HUES64 (cell line): Measurements from ENCODE around the gene CACNG1.

Source experiments
- H3K27ac ChIP-seq: 2 replicates; pipeline ENCODE4 v1.7.0; 2013; ENCODE audit warnings: low read depth, low read length, inconsistent platforms
- H3K27me3 ChIP-seq: 2 replicates; pipeline ENCODE4 v1.6.1; 2013; ENCODE audit warnings: mild to moderate bottlenecking, low read length; ENCODE audit not compliant: insufficient read depth
- H3K36me3 ChIP-seq: 2 replicates; pipeline ENCODE4 v1.6.1; 2013; ENCODE audit warnings: mild to moderate bottlenecking, low read length; ENCODE audit not compliant: insufficient read depth
- H3K4me1 ChIP-seq: 2 replicates; pipeline ENCODE4 v1.6.1; 2013; ENCODE audit warnings: mild to moderate bottlenecking, low read length, moderate library complexity; ENCODE audit not compliant: insufficient read depth
- H3K4me3 ChIP-seq: 2 replicates; pipeline ENCODE4 v1.5.1; 2013; ENCODE audit warnings: mild to moderate bottlenecking, low read length, moderate library complexity
- H3K9ac ChIP-seq: 2 replicates; pipeline ENCODE4 v1.6.1; 2013; ENCODE audit warnings: mild to moderate bottlenecking, low read depth, low read length
- H3K9me3 ChIP-seq: 2 replicates; pipeline ENCODE4 v1.6.1; 2013; ENCODE audit warnings: low read depth, low read length; ENCODE audit not compliant: insufficient read depth
- WGBS: fragments of 150-250, 120-280 bp; methylation state at CpG from one replicate; pipeline ENCODE4 v1.1.7; 2013; ENCODE audit warnings: missing lambda C conversion rate; 5-methylcytosine and 5-hydroxymethylcytosine counted together

The CACNG1 gene

GRCh38 chr17:67041941-67042899 lies 2.1 kb upstream of the CACNG1 start:
- H3K9me3 ChIP-seq, result no peaks in the 10 kb centered on the region
- no peaks in the 10 kb centered on the region for H3K27me3 ChIP-seq
- H3K36me3 ChIP-seq, result no peaks in the 10 kb centered on the region
- WGBS, result 84% methylated on average over 11 of the region's 11 CpGs
- no peak overlapping the region for H3K9ac ChIP-seq
- no peak overlapping the region for H3K27ac ChIP-seq
- no peaks in the 10 kb centered on the region for H3K4me1 ChIP-seq
- no peak overlapping the region for H3K4me3 ChIP-seq

- H3K27me3 ChIP-seq, result no peaks in the 10 kb centered on the region
- 94% methylated on average over 12 of the region's 12 CpGs for WGBS
These were observed 1.1 kb upstream of the CACNG1 start for GRCh38 chr17:67043283-67043682.

GRCh38 chr17:67044940-67045339 lies 586 bp downstream of the CACNG1 start:
- no peak overlapping the region for H3K9ac ChIP-seq
- no peaks in the 10 kb centered on the region for H3K36me3 ChIP-seq
- no peaks in the 10 kb centered on the region for H3K4me1 ChIP-seq
- peaks cover 21% of the 10 kb centered on the region for H3K9me3 ChIP-seq
- 92% methylated on average over 5 of the region's 5 CpGs for WGBS
- H3K27me3 ChIP-seq, result no peaks in the 10 kb centered on the region
- no peak overlapping the region for H3K27ac ChIP-seq
- H3K4me3 ChIP-seq, result no peak overlapping the region

More at GRCh38 chr17:67043283-67043682, 1.1 kb upstream of the CACNG1 start:
- peaks cover 6% of the 10 kb centered on the region for H3K9me3 ChIP-seq
- no peaks in the 10 kb centered on the region for H3K36me3 ChIP-seq
- H3K9ac ChIP-seq, result no peak overlapping the region
- H3K4me1 ChIP-seq, result no peaks in the 10 kb centered on the region
- H3K4me3 ChIP-seq, result no peak overlapping the region
- no peak overlapping the region for H3K27ac ChIP-seq

- Histone ChIP-seq H3K27me3 (no peaks in the 10 kb centered on the region), H3K4me3 (no peak overlapping the region), H3K9me3 (peaks cover 21% of the 10 kb centered on the region), H3K9ac (no peak overlapping the region), H3K4me1 (no peaks in the 10 kb centered on the region), H3K36me3 (no peaks in the 10 kb centered on the region), H3K27ac (no peak overlapping the region)
- 88% methylated on average over 4 of the region's 4 CpGs for WGBS
These were observed 2.0 kb downstream of the CACNG1 start for GRCh38 chr17:67046398-67046797.

- 89% methylated on average over 1 of the region's 1 CpG for WGBS
- no peak overlapping the region for H3K9ac ChIP-seq
- no peaks in the 10 kb centered on the region for H3K27me3 ChIP-seq
These were observed 3.0 kb downstream of the CACNG1 start for GRCh38 chr17:67047382-67047781.

GRCh38 chr17:67049025-67049739 lies 4.8 kb downstream of the CACNG1 start:
- no peaks in the 10 kb centered on the region for H3K4me1 ChIP-seq
- no peaks in the 10 kb centered on the region for H3K36me3 ChIP-seq
- no peak overlapping the region for H3K27ac ChIP-seq
- H3K9me3 ChIP-seq, result peaks cover 21% of the 10 kb centered on the region
- 80% methylated on average over 4 of the region's 5 CpGs for WGBS
- H3K4me3 ChIP-seq, result no peak overlapping the region
- no peak overlapping the region for H3K9ac ChIP-seq
- H3K27me3 ChIP-seq, result no peaks in the 10 kb centered on the region

More at GRCh38 chr17:67047382-67047781, 3.0 kb downstream of the CACNG1 start:
- H3K4me1 ChIP-seq, result no peaks in the 10 kb centered on the region
- peaks cover 21% of the 10 kb centered on the region for H3K9me3 ChIP-seq
- no peaks in the 10 kb centered on the region for H3K36me3 ChIP-seq
- no peak overlapping the region for H3K27ac ChIP-seq
- H3K4me3 ChIP-seq, result no peak overlapping the region

- Histone ChIP-seq H3K9me3 (peaks cover 21% of the 10 kb centered on the region), H3K27ac (no peak overlapping the region), H3K9ac (no peak overlapping the region), H3K27me3 (no peaks in the 10 kb centered on the region), H3K4me3 (no peak overlapping the region), H3K4me1 (no peaks in the 10 kb centered on the region), H3K36me3 (no peaks in the 10 kb centered on the region)
- WGBS, result 92% methylated on average over 1 of the region's 1 CpG
These were observed 5.7 kb downstream of the CACNG1 start for GRCh38 chr17:67050066-67050465.

- H3K27me3 ChIP-seq, result no peaks in the 10 kb centered on the region
- H3K4me1 ChIP-seq, result no peaks in the 10 kb centered on the region
- H3K9me3 ChIP-seq, result peaks cover 21% of the 10 kb centered on the region
- H3K9ac ChIP-seq, result no peak overlapping the region
- WGBS, result 96% methylated on average over 6 of the region's 6 CpGs
- no peaks in the 10 kb centered on the region for H3K36me3 ChIP-seq
- no peak overlapping the region for H3K4me3 ChIP-seq
- H3K27ac ChIP-seq, result no peak overlapping the region
These were observed 6.3 kb downstream of the CACNG1 start for GRCh38 chr17:67050471-67051154.

- Histone ChIP-seq H3K27me3 (no peaks in the 10 kb centered on the region), H3K4me3 (no peak overlapping the region), H3K27ac (no peak overlapping the region), H3K9me3 (peaks cover 21% of the 10 kb centered on the region), H3K36me3 (no peaks in the 10 kb centered on the region), H3K9ac (no peak overlapping the region), H3K4me1 (no peaks in the 10 kb centered on the region)
- WGBS, result 87% methylated on average over 4 of the region's 4 CpGs
These were observed 6.8 kb downstream of the CACNG1 start for GRCh38 chr17:67051155-67051538.

GRCh38 chr17:67051837-67052236 lies 7.5 kb downstream of the CACNG1 start:
- no peak overlapping the region for H3K9ac ChIP-seq
- H3K4me3 ChIP-seq, result no peak overlapping the region
- H3K27me3 ChIP-seq, result no peaks in the 10 kb centered on the region
- no peaks in the 10 kb centered on the region; the same call in 1 of the 2 replicates for H3K4me1 ChIP-seq
- no peak overlapping the region for H3K27ac ChIP-seq
- no peaks in the 10 kb centered on the region for H3K36me3 ChIP-seq
- H3K9me3 ChIP-seq, result peaks cover 21% of the 10 kb centered on the region
- 89% methylated on average over 5 of the region's 5 CpGs for WGBS
